GM21381 (cell line): ENCODE data around the gene MYLK.

Source experiments
- ATAC-seq: cut with Tn5 transposase; IDR thresholded peaks from one replicate; pipeline ENCODE4 v1.9.1; 2021; ENCODE audit warnings: mild to moderate bottlenecking, moderate library complexity; ENCODE audit not compliant: unreplicated experiment

The MYLK gene

DNA sequence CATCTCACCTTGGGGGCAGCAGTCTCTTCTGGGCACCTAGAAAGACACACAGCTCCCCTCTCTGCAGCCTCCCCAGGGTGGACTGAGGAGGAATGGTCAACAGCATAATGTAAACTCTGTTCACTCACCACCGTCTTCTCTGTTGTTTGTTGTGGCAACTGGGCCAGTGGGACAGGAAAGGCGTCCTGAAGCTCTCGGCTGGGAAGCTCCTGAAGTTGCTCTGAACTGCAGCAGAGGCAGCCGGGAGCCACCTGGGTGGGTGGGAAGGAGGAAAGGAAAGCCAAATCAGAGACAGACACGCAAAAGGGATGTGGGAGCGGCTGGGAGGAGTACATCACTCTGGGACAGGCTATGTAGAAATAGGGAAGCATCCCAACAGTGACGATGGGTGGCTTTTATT, 52.7 kb downstream of the MYLK start:
- ATAC-seq: no peak

DNA sequence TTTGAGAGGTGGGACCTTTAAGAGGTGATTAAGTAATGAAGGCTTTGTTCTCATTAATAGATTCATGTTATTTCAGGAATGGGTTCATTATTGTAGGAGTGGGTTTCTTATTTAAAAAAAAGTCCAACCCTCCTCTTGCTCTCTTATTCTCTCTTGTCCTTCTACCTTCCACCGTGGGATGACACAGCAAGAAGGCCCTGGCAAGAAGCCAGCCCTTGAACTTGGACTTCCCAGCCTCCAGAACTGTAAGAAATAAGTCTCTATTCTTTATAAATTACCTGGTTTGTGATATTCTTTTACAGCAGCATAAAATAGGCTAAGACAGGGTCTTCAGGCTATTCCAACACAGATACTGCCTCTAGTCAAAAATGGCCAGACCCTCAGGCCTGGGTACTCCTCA, 62.2 kb downstream of the MYLK start:
- ATAC-seq: no peak

DNA sequence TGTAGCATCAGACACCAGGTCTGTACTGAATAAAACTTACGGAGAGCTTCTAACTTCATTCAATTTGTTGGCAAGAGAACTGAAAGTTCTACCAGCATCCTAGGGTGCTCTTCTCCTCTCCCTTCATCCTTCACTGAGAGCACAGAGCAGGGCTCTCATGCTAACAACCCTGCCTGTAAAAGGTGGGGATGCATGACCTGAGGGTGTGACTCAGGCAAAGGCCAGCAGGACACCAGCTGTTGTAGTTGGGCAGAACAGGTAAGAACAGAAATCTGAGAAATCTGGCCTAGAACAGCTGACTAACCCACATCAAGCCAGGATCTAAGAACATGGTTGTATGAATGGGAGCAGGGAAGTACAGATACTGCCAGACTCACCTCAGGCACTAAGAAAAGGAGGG, 64.2 kb downstream of the MYLK start:
- no peak for ATAC-seq

DNA sequence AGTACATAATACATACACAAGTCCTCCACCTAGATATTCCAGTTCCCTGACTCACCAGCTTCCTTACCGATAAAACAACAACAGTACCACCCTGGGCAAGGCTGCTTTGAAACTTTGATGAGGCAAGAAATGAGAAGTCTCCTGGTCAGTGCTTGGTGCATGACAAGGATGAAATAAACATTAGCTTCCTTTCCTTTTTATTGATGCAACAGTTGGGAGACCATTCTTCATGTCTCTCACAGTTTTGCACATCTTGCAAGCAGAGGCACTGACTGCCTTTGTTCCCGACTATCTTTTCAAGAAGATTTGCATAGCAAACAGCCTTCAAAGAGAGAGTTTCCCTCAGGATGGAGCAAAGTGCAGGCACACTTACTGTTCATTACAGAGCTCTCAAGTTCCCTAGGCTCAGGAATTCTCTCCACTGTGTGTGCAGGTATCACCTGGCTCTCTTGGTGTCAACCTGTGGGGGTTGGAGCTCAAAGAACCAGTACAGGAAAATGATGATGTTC, 65.2 kb downstream of the MYLK start:
- no peak for ATAC-seq

DNA sequence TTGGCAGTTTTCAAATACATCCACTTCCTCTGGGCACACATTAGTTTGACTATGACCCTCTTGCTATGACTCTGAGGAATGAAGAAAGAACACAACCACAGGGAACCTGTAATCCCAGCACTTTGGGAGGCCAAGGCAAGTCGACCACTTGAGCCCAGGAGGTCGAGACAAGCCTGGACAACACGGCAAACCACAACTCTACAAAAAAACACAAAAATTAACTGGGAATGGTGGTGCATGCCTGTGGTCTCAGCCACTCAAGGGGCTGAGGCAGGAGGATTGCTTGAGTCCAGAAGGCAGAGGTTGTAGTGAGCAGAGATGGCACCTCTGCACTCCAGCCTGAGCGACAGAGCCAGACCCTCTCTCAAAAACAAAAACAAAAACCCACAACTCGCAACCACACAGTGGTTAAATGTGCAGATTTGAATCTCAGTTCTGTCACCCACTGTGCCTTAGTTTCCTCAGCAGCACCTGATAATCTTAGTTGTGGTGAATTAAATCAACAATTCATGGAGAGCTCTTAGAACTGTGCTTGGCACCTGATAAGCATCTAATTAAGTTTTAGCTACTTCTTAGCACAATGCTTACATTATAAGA, 65.7 kb downstream of the MYLK start:
- ATAC-seq: no peak

DNA sequence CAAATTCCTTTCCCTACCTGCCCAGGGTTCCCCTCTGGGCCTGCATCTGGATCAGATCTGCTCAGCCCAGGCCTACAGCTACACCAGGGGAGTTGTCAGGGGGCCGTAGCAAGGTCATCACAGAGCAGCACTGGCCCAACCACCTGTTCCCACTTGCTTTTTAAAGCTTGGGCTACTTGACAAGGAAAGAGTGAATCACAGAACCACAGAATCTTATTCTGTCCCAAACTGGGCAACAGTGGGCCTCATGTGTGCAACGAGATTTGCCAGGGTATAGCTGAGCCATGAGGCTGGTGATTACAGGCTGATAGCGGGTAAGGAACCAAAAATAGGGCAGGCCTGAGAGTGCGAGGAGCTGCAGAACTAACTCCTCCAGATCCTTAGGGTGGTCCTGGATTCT, 66.7 kb downstream of the MYLK start:
- no peak for ATAC-seq

DNA sequence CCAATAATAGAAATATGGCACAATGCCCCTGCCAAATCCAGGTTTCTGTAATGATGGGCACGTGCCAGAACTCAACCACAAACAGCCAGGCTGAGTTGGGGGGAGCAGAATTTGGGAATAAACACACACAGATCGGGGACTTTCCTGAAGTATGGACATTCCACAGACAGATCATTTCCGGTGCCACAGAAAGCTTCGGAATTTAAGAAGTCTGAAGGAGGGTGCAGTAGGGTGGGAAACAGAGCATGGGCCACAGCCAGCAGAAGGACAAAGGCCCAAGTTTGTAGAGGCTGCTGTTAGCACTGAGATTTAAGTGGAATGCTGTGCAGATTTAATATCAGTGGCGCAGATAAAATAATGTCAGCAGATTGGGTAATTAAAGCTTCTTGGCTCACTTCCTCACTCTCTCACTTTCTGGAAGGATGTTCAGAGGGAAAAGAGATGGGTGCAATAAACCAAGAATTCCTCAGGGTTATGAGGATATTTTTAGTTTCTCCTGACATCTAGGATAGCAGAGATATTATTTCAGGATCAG, 67.4 kb downstream of the MYLK start:
- no peak for ATAC-seq

DNA sequence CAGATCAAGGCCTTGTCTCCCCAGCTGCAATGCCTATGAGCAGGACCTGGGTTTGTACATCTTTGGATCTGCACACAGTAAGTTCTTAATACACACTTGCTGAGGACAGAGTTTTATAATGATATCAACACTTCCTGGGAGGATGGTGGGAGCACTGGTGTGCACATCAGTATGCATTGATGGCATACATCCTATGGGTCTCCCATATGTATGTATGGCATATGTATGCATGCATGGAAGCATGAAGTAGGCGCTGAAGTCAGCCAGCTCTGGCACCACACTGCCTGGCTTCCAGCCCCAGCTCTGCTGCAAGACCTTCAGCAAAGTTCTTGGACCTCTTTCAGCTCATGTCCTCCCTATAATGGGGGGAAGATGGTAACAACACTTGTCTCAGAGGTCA, 68.2 kb downstream of the MYLK start:
- no peak for ATAC-seq

DNA sequence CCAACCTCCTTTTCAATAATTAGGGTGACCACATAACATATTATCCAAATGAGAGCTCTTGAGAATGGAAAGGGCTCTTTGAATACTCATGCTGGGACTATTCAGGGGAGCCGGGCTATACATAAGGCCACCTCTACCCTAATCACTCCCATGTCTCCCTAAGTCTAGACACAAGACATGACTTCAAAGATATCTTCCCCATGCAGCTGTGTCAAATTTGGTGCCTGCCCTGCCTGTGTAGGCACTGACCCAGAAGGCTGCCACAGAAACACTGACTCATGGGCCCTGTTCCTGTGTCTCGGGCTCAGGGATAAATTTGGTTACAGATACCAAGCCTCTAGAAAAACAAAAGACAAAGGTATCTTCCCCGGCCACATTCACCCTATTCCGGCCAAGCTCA, 70.3 kb downstream of the MYLK start:
- no peak for ATAC-seq

DNA sequence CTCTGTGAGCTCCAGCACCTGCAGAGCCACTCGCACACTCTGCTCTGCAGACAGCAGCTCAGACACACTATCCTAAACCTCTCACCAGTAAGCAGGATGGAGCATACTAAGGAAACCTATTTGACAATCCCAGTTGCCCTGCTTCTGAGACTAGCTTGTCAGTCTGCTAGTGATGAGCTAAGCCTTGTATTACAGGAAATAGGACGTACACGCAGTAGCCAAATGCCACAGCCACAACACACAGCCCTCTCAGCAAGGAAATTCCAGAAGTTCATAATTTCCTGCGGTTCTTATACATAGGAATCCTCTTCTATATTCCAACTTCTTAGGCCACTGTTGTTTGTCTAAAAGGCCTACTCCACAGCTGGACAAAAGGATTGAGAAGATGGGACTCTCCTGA, 74.5 kb downstream of the MYLK start:
- ATAC-seq: no peak

DNA sequence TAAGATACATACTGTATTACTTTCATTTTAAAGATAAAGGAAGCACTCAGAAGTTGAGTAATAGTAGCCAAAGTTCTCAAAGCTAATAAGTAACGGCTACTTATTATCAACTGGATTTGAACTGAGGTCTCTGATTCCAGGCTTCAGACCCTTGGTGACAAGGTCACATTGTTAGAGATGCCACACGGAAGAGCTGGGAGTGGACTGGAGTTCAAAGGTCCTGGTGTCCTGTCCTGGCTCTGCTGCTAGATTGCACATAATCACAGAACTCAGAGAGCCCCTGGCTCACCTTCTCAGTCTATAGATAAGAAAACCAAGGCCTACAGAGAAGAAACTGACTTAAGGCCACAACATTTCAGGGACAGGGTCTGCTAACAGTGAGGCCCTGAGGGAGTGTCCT, 75.3 kb downstream of the MYLK start:
- no peak for ATAC-seq

DNA sequence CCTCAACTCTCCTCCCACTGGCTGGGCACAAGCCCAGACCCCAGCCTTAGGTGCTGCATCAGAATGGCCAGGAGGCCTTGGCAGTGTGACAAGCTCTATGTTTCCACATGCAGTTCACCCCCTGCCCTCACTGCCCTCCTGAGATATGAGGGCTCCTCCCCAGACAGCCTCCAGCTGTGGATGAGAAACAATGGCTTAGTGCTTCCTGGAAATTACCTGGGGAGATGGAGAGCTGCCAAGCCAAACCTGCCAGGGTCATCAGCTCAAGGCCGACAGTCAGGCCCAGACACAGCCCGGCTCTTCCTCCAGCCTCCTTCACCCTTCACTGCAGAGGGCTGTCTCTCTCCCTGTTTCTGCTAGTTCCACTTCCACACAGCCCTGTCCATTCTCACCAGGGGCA, 76.3 kb downstream of the MYLK start:
- ATAC-seq: no peak

DNA sequence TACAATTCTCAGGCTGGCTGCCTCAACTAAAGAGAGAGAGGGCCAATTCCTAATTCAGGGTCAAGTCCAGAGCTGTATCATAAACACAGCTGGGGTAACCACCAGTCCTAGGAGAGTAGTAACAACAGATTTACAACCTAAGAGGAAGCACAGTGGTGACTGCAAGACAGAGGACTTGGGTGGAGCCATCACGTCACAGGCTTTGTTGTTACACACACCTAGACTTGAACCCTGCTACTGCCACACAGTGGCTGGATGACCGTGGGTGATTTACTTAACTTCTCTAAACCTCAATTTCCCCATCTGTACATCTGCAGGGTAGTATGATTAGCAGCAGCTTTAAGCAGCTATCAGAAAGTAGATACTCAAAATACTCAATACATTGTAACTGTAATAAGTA, 78.6 kb downstream of the MYLK start:
- ATAC-seq: no peak

DNA sequence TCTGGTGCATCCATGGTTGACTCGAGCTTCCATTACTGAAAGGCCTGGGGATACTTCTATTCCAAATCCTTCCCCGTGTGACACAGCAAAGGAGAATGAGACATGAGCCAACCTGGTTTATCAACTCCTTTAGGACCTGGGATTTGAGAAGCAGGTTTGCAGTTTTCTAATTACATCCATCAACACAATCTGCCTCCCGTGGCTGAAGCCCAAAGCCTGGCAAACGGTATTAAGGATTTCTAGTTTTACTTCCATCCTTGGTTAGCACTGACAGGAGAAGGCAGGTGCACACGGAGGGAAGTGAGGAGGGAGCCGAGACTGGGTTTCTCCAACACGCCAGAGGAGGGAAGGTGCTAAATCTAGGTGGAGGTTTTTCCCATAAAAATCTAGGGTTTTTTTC, 79.0 kb downstream of the MYLK start:
- no peak for ATAC-seq

DNA sequence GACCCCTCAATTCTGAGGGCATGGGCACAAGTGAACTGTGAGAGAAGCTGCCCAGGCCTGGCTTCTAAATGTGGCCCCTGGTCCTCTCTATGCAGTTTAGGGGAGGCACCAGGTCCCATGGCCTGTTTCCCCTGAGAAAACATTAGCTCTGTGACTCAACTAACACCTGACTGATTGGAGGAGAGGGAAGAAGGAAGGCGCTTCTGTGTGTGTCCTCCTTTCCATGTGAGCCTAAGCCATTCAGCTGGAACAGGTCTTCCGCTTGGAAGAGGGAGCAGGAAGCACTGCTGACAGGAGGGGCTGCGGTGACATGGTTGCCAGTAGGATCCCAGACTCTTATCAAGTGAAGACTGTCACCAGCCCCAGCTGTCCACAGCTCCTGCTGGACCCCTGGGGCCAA, 79.5 kb downstream of the MYLK start:
- no peak for ATAC-seq

DNA sequence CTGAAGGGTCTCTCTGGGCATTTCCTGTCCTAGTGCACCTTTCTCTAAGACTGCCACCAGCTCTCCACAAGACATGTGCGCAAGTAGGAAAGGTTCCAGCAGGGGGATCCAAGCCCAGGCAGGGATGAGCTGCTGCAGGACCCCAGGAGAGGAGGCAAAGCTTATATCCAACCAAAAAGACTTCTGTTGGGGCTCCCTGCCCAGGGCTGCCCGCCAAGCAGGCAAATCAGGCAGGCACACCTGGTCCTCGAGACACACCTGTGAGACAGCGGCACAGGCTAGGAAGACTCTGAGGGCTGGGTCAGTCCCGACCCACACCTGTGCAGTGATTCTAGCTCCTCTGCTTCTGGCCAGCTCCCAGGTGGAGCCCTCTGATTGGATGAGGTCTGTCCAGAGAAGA, 80.6 kb downstream of the MYLK start:
- ATAC-seq: no peak

DNA sequence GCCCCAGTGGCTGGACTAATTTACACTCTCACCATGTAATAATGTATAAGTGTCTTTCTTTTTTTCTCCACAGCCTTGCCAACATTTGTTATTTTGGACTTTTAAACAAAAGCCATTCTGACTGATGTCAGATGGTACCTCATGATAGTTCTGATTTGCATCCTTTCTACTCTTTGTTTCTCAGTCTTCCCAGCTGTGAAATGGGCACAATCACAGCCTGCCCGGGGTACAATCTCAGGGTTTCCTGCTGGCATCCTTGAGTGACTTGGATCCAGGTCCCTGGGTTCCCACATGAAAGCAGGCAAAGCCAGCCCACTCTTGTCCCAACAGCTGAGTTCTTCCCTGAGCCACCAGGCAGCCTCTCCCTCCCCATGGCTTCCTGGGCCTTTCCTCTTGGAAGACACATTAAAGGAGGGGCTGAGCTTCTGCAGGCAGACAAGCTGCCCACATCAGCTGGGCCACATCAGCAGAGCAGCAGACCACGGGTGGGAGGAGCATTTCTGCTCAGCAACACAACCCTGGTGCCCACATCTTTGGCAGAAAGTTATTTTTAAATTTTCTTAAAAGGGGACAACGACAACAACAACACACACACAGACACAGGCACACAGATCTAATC, 82.0 kb downstream of the MYLK start:
- no peak for ATAC-seq

DNA sequence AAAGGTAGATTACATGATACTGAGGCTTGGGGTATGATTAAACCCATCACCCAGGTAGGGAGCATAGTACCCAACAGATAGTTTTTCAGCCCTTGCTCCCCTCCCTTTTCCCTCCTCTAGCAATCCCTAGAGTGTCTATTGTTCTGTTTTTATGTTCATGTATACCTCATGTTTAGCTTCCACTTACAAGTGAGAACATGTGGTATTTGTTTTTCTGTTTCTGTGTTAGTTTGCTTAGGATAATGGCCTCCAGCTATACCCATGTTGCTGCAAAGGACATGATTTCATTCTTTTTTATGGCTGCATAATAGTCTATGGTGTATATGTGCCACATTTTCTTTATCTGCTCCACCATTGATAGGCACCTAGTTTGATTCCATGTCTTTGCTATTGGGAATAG, 82.7 kb downstream of the MYLK start:
- ATAC-seq: no peak

DNA sequence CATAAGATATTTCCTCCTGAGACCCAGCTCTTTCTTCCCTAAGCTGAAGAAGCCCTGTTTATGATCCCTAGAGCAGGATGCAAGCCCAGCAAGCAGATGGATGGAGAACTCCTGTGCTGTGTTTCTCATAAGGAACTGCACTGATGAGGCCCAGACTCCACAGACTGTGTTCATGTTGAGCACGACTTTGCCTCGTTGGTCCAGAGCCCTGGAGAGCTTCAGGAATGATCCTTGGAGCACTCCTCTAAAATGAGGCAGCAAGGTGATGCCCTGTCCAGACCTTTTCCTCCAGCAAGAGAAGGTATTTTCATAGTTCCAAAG, 83.8 kb downstream of the MYLK start:
- no peak for ATAC-seq

DNA sequence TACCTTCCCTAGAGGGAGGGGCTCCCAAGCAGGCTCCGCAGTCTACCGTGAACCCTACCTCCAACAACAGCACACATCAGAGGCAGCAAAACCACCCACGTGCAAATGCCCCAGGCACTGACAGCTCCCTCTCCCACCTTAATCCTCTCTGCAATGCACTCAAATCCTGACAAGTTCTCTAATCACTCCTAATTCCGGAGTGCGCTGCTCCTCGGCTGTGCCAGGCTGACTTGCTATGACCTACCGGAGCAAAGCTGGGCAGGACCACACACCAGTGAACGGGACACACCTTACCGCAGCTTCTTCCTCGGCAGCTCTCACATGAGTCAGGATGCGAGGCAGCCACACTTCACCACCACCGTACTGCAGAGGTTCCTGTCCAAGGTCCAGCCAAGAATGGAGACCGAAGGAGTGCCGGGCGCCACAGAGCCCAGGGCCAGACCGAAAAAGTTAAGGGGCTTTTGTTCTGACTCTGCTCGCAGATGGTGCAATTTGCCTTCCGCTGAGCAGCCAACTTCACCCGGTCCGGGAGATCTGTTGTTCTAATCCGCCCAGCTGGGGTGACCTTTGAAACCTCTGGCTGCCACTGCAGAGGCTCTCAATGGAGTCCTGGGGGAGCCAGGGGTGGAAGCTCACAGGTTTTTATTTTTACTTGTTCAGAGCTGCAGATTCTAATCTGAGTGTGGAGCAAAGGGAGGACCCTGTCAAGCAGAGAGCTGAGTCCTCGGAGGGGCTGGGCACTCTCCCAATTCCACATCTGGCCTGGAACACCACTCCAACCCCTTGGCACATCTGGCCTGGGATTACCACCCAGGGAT, 84.4 kb downstream of the MYLK start:
- ATAC-seq: no peak

DNA sequence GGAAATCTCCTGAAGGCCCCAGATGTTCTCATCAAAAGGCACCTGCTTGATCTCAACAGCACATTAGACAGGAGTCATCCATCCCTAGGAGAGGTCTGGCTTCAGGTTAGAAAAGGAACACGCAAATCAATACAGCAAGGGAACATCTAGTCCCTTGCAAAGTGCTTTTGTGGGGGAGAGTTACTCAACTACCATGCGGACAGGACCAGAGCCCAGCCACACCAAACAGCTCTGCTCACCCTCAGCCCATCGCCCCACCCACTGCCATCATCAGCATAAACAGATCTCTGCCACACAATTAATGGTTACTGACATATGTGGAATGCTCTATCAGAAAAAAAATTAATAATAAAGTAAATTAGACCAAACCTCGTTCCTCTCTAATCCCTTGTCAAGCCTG, 85.6 kb downstream of the MYLK start:
- ATAC-seq: no peak
